Limb (tissue), 2 donors: Measurements from ENCODE around the gene KAZN.

Source experiments
- DNase-seq, 2 donors: peaks; one replicate each; pipeline ENCODE4 v3.0.0-alpha.2; 2016; ENCODE audit errors: extremely low spot score in 2 of 2

KAZN gene

GRCh38 chr1:14710331-14710730, 111.8 kb downstream of the KAZN start:
- no peak for DNase-seq

- DNase-seq: no peak
Observed at GRCh38 chr1:14712136-14712535, 113.7 kb downstream of the KAZN start.

- DNase-seq: no peak
Observed at GRCh38 chr1:14713077-14713476, 114.6 kb downstream of the KAZN start.

GRCh38 chr1:14715266-14715665, 116.8 kb downstream of the KAZN start:
- DNase-seq: no peak

GRCh38 chr1:14715802-14716201, 117.3 kb downstream of the KAZN start:
- DNase-seq: no peak

GRCh38 chr1:14716474-14716873, 118.0 kb downstream of the KAZN start:
- no peak for DNase-seq

- no peak for DNase-seq
Observed at GRCh38 chr1:14718476-14718875, 120.0 kb downstream of the KAZN start.

GRCh38 chr1:14723401-14723800, 124.9 kb downstream of the KAZN start:
- no peak for DNase-seq

GRCh38 chr1:14724246-14724645, 125.8 kb downstream of the KAZN start:
- DNase-seq: no peak

GRCh38 chr1:14724678-14725077, 126.2 kb downstream of the KAZN start:
- DNase-seq: no peak

GRCh38 chr1:14725238-14725637, 126.8 kb downstream of the KAZN start:
- DNase-seq: no peak

GRCh38 chr1:14725695-14726094, 127.2 kb downstream of the KAZN start:
- no peak for DNase-seq

- DNase-seq: no peak
Observed at GRCh38 chr1:14726606-14727005, 128.1 kb downstream of the KAZN start.

GRCh38 chr1:14728516-14728915, 130.0 kb downstream of the KAZN start:
- DNase-seq: no peak

- no peak for DNase-seq
Observed at GRCh38 chr1:14732728-14733047, 134.2 kb downstream of the KAZN start.

- peak in 1 of 2 donors; percentile 49 for DNase-seq
Observed at GRCh38 chr1:14733048-14733778, 134.7 kb downstream of the KAZN start.

GRCh38 chr1:14733779-14734140, 135.3 kb downstream of the KAZN start:
- no peak for DNase-seq

- no peak for DNase-seq
Observed at GRCh38 chr1:14735841-14736240, 137.4 kb downstream of the KAZN start.

- DNase-seq: no peak
Observed at GRCh38 chr1:14737561-14738094, 139.1 kb downstream of the KAZN start.

GRCh38 chr1:14738235-14738634, 139.8 kb downstream of the KAZN start:
- no peak for DNase-seq

- DNase-seq: no peak
Observed at GRCh38 chr1:14738647-14739046, 140.2 kb downstream of the KAZN start.

GRCh38 chr1:14739082-14739832, 140.8 kb downstream of the KAZN start:
- DNase-seq: no peak

GRCh38 chr1:14740016-14740415, 141.5 kb downstream of the KAZN start:
- no peak for DNase-seq
